ENCODE data around the gene CRYGS. TPM values are rescaled to one million over a fixed set of nuclear protein-coding genes. Genes with fewer than 3 reads are reported as not detected.

CRYGS gene
- total and polyA plus RNA-seq, 2 donors (not counting 1 experiment from before 2014, with no cell fraction given): 3.6 to 10.9 TPM

GRCh38 chr3:186567072-186567921 is 23.1 kb upstream of the CRYGS start, which contains the start of gene TBCCD1:
TBCCD1 (minus strand) TSS chr3:186567339; CDS start chr3:186564329, 3,010 bp downstream.
- intact Hi-C loops (cut with micrococcal nuclease): loop anchor here (1.0 kb wide), 3 partner anchors 86 to 629 kb away; partner anchors contain the start of gene TRA2B
- peak within 1 kb of the TSS; percentile 84 to 95 for H3K27ac ChIP-seq (ENCODE audit: low read length in 2 of 2)
- ATAC-seq (ENCODE audit: low read depth) (peak; percentile 51), DNase-seq (peak; percentile 97)
- H3K4me3 Mint-ChIP-seq: peak within 1 kb of the TSS; percentile 97
- H3K4me3 ChIP-seq (ENCODE audit: control extremely low read depth in 1 of 5, extremely low read depth in 1 of 5, insufficient read depth in 1 of 5, low read depth in 2 of 5, low read length in 4 of 5): peak within 1 kb of the TSS; percentile 71 to 99 (median 90)
- no peaks in the 10 kb centered on the region for H3K9me3 ChIP-seq (ENCODE audit: control extremely low read depth in 1 of 3, control insufficient read depth in 2 of 3, insufficient read depth in 1 of 3, low read length in 2 of 3)
- no peaks in the 10 kb centered on the region for H3K9me3 Mint-ChIP-seq (ENCODE audit: insufficient read depth)
- POLR2A ChIA-PET: interaction anchor here (0.9 to 1.0 kb wide), 3 partner anchors 33 to 459 kb away, joined by 3 to 4 read pairs (median 3); partner anchors contain the start of gene EIF4A2
- H3K27me3 ChIP-seq (replicated peaks in 1 of 4; ENCODE audit: control extremely low read depth in 1 of 4, control insufficient read depth in 3 of 4, insufficient read depth in 4 of 4, low read length in 3 of 4): no peaks in the 10 kb centered on the region
- peaks cover 39% of the 10 kb centered on the region for H3K79me2 ChIP-seq (ENCODE audit: control insufficient read depth, insufficient read depth, low read length)
- peak within 1 kb of the TSS; percentile 94 for H3K9ac ChIP-seq (ENCODE audit: low read length)
- H3K4me1 Mint-ChIP-seq: peaks cover 57% of the 10 kb centered on the region
- H3K27ac Mint-ChIP-seq: peak within 1 kb of the TSS; percentile 97
- TF ChIP-seq, protein P1, sequence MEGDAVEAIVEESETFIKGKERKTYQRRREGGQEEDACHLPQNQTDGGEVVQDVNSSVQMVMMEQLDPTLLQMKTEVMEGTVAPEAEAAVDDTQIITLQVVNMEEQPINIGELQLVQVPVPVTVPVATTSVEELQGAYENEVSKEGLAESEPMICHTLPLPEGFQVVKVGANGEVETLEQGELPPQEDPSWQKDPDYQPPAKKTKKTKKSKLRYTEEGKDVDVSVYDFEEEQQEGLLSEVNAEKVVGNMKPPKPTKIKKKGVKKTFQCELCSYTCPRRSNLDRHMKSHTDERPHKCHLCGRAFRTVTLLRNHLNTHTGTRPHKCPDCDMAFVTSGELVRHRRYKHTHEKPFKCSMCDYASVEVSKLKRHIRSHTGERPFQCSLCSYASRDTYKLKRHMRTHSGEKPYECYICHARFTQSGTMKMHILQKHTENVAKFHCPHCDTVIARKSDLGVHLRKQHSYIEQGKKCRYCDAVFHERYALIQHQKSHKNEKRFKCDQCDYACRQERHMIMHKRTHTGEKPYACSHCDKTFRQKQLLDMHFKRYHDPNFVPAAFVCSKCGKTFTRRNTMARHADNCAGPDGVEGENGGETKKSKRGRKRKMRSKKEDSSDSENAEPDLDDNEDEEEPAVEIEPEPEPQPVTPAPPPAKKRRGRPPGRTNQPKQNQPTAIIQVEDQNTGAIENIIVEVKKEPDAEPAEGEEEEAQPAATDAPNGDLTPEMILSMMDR (IDR thresholded peaks at IDR 0.05): no peak
- TF ChIP-seq EZH2 (IDR thresholded peaks at IDR 0.05; ENCODE audit: borderline replicate concordance, insufficient read depth, low read depth, low read length, poor library complexity, severe bottlenecking): no peak
- CTCF ChIA-PET: interaction anchor here (0.7 to 3.2 kb wide), 5 partner anchors 27 to 314 kb away, joined by 3 to 14 read pairs (median 5); no protein-coding TSS in a partner anchor
- under 1% methylated on average over 62 of the region's 66 CpGs for WGBS (ENCODE audit: insufficient coverage)
- peaks cover 28 to 39% of the 10 kb centered on the region in 2 donors for H3K4me1 ChIP-seq (ENCODE audit: control insufficient read depth in 2 of 2, insufficient read depth in 2 of 2, low read length in 2 of 2)
- H3K36me3 ChIP-seq (replicated peaks in 1 of 2; ENCODE audit: control extremely low read depth in 1 of 2, control insufficient read depth in 1 of 2, extremely low read depth in 1 of 2, insufficient read depth in 2 of 2, low read length in 1 of 2): peaks cover 0 to 7% of the 10 kb centered on the region in 2 experiments
- peak within 1 kb of the TSS; percentile 92 for H2AFZ ChIP-seq (ENCODE audit: insufficient read depth, low read depth, low read length, poor library complexity, severe bottlenecking)
- H3K4me2 ChIP-seq (replicated peaks; ENCODE audit: low read depth, low read length, poor library complexity, severe bottlenecking): peak within 1 kb of the TSS; percentile 84
- no peaks in the 10 kb centered on the region for H4K20me1 ChIP-seq (ENCODE audit: control insufficient read depth, insufficient read depth, low read length, poor library complexity, severe bottlenecking)
- H3K27me3 Mint-ChIP-seq: no peaks in the 10 kb centered on the region
